IMR-90 (cell line): ENCODE results near the gene TKTL2. TPM values are rescaled to one million over a fixed set of nuclear protein-coding genes. Genes with fewer than 3 reads are reported as not detected.

Source experiments
- ATAC-seq: fragments of 200-7000 bp; cut with Tn5 transposase; 2 replicates; pipeline ENCODE4 v1.9.1; 2020; ENCODE audit warnings: low read depth, mild to moderate bottlenecking, moderate library complexity
- BruUV-seq: library from RNA; stranded (reverse); fragments of 400-500 nt; replicated peaks from 2 replicates; lab custom pipeline; 2021; lab: Mats Ljungman, UMichigan
- CTCF ChIA-PET: fragments of 300-600 bp; formaldehyde crosslinking; extraction: SDS; loops from one replicate; lab custom pipeline; 2021; ENCODE audit warnings: antibody characterized with exemption; lab: Yijun Ruan, JAX
- POLR2A ChIA-PET: fragments of 300-600 bp; sonication (Branson Sonifier 250); formaldehyde crosslinking; loops from one replicate; lab custom pipeline; 2022; ENCODE audit warnings: antibody characterized with exemption; ENCODE audit not compliant: unreplicated experiment; lab: Charles Lee
- DNase-seq: peaks from one replicate; pipeline ENCODE4 v3.0.0; 2013
- H2AFZ ChIP-seq: replicated peaks from 2 replicates; pipeline ENCODE3; 2013; ENCODE audit warnings: low read length, mild to moderate bottlenecking; ENCODE audit not compliant: poor library complexity
- H2AK5ac ChIP-seq: 2 replicates; pipeline ENCODE4 v1.6.1; 2013; ENCODE audit warnings: low read depth, low read length, inconsistent platforms
- H2AK9ac ChIP-seq: replicated peaks from 2 replicates; pipeline ENCODE3; 2013; ENCODE audit warnings: mild to moderate bottlenecking, low read depth, low read length, moderate library complexity; ENCODE audit not compliant: poor library complexity
- H2BK120ac ChIP-seq: 2 replicates; pipeline ENCODE4 v1.6.1; 2013; ENCODE audit warnings: low read depth, low read length, inconsistent platforms
- H2BK15ac ChIP-seq: 3 replicates; pipeline ENCODE4 v1.6.1; 2013; ENCODE audit warnings: low read depth, low read length, inconsistent platforms
- H2BK20ac ChIP-seq: 2 replicates; pipeline ENCODE4 v1.6.1; 2013; ENCODE audit warnings: low read depth, mild to moderate bottlenecking, inconsistent platforms, low read length, moderate library complexity
- H2BK5ac ChIP-seq: 2 replicates; pipeline ENCODE4 v1.6.1; 2013; ENCODE audit warnings: mild to moderate bottlenecking, low read depth, low read length, inconsistent platforms; ENCODE audit not compliant: poor library complexity, severe bottlenecking
- H3K14ac ChIP-seq: replicated peaks from 2 replicates; pipeline ENCODE4 v1.6.1; 2013; ENCODE audit warnings: low read depth, low read length, inconsistent platforms
- H3K18ac ChIP-seq: 2 replicates; pipeline ENCODE4 v1.6.1; 2013; ENCODE audit warnings: low read depth, low read length, control low read depth
- H3K23ac ChIP-seq: 2 replicates; pipeline ENCODE4 v1.6.1; 2013; ENCODE audit warnings: low read depth, low read length, inconsistent platforms
- H3K27ac ChIP-seq: 2 replicates; pipeline ENCODE4 v1.5.1; 2013; ENCODE audit warnings: mild to moderate bottlenecking, control low read depth, low read length; ENCODE audit not compliant: insufficient read depth
- H3K27me3 ChIP-seq: 2 replicates; pipeline ENCODE4 v1.6.1; 2013; ENCODE audit warnings: low read length; ENCODE audit not compliant: control insufficient read depth, insufficient read depth
- H3K36me3 ChIP-seq: 2 replicates; pipeline ENCODE4 v1.6.1; 2013; ENCODE audit warnings: low read length, mixed read lengths; ENCODE audit not compliant: control insufficient read depth, insufficient read depth
- H3K4ac ChIP-seq: 2 replicates; pipeline ENCODE4 v1.6.1; 2013; ENCODE audit warnings: low read depth, low read length, inconsistent platforms
- H3K4me1 ChIP-seq: 2 replicates; pipeline ENCODE4 v1.6.1; 2013; ENCODE audit warnings: low read length, mixed read lengths; ENCODE audit not compliant: control insufficient read depth, insufficient read depth
- H3K4me2 ChIP-seq: 2 replicates; pipeline ENCODE4 v1.6.1; 2013; ENCODE audit warnings: low read depth, mild to moderate bottlenecking, control low read depth, low read length, moderate library complexity
- H3K4me3 ChIP-seq: 2 replicates; pipeline ENCODE4 v1.5.1; 2013; ENCODE audit warnings: low read depth, mild to moderate bottlenecking, control low read depth, low read length, moderate library complexity; ENCODE audit not compliant: insufficient read depth
- H3K56ac ChIP-seq: 2 replicates; pipeline ENCODE4 v1.6.1; 2013; ENCODE audit warnings: low read length, inconsistent platforms; ENCODE audit not compliant: insufficient read depth; ENCODE audit errors: extremely low read depth
- H3K79me1 ChIP-seq, 2 experiments: 2 replicates each; pipeline ENCODE4 v1.6.1; 2013; ENCODE audit warnings: low read length in 2 of 2, inconsistent platforms in 1 of 2, low read depth in 1 of 2
- H3K9ac ChIP-seq: 2 replicates; pipeline ENCODE4 v1.6.1; 2013; ENCODE audit warnings: low read depth, low read length, control low read depth
- H3K9me1 ChIP-seq: 2 replicates; pipeline ENCODE4 v1.6.1; 2013; ENCODE audit warnings: low read length, inconsistent platforms; ENCODE audit not compliant: insufficient read depth
- H3K9me3 ChIP-seq: 2 replicates; pipeline ENCODE4 v1.6.1; 2013; ENCODE audit warnings: low read length; ENCODE audit not compliant: control insufficient read depth, insufficient read depth
- H4K20me1 ChIP-seq: 2 replicates; pipeline ENCODE4 v1.6.1; 2013; ENCODE audit warnings: low read length, inconsistent platforms; ENCODE audit not compliant: insufficient read depth
- H4K5ac ChIP-seq: 2 replicates; pipeline ENCODE4 v1.6.1; 2013; ENCODE audit warnings: mild to moderate bottlenecking, low read depth, low read length, control low read depth
- H4K8ac ChIP-seq, 2 experiments: 2 replicates each; pipeline ENCODE4 v1.6.1; 2013; ENCODE audit warnings: low read depth in 2 of 2, low read length in 2 of 2, control low read depth in 1 of 2, inconsistent platforms in 1 of 2
- H4K91ac ChIP-seq: 2 replicates; pipeline ENCODE4 v1.6.1; 2013; ENCODE audit warnings: low read depth, low read length, inconsistent platforms; ENCODE audit not compliant: insufficient read depth
- BHLHE40 ChIP-seq: fragments of 150-350 bp; IDR thresholded peaks from 2 replicates; pipeline ENCODE4 v1.6.1; 2016; ENCODE audit warnings: mild to moderate bottlenecking, low read depth, low read length
- CEBPB ChIP-seq: IDR thresholded peaks from 2 replicates; pipeline ENCODE4 v1.6.1; 2012; ENCODE audit warnings: low read depth, low read length, improper control_type of control experiment
- CHD1 ChIP-seq: IDR thresholded peaks from 2 replicates; pipeline ENCODE4 v1.6.1; 2012; ENCODE audit warnings: low read depth, low read length, improper control_type of control experiment
- FOS ChIP-seq: fragments of 150-350 bp; IDR thresholded peaks from 2 replicates; pipeline ENCODE4 v1.6.1; 2016; ENCODE audit warnings: low read depth, low read length
- MAZ ChIP-seq: IDR thresholded peaks from 2 replicates; pipeline ENCODE4 v1.6.1; 2012; ENCODE audit warnings: low read depth, mild to moderate bottlenecking, low read length, improper control_type of control experiment, moderate library complexity, borderline replicate concordance
- MXI1 ChIP-seq: IDR thresholded peaks from 2 replicates; pipeline ENCODE4 v1.6.1; 2012; ENCODE audit warnings: low read depth, mild to moderate bottlenecking, low read length, moderate library complexity, borderline replicate concordance
- NFE2L2 ChIP-seq: fragments of 150-350 bp; IDR thresholded peaks from 2 replicates; pipeline ENCODE4 v1.6.1; 2016; ENCODE audit warnings: low read depth, mild to moderate bottlenecking, low read length
- POLR2A ChIP-seq: IDR thresholded peaks from 2 replicates; pipeline ENCODE4 v1.6.1; 2012; ENCODE audit warnings: mild to moderate bottlenecking, low read depth, low read length
- RAD21 ChIP-seq: IDR thresholded peaks from 2 replicates; pipeline ENCODE4 v1.6.1; 2012; ENCODE audit warnings: low read length, improper control_type of control experiment
- RCOR1 ChIP-seq: IDR thresholded peaks from 2 replicates; pipeline ENCODE4 v1.6.1; 2012; ENCODE audit warnings: mild to moderate bottlenecking, low read length, improper control_type of control experiment; ENCODE audit not compliant: insufficient replicate concordance
- RFX5 ChIP-seq: IDR thresholded peaks from 2 replicates; pipeline ENCODE4 v1.8.0; 2012; ENCODE audit warnings: low read depth, mild to moderate bottlenecking, low read length, moderate library complexity
- USF2 ChIP-seq: fragments of 150-350 bp; IDR thresholded peaks from 2 replicates; pipeline ENCODE4 v1.6.1; 2017; ENCODE audit warnings: mild to moderate bottlenecking, antibody characterized with exemption, low read length, low read depth
- WGBS, 2 experiments: methylation state at CpG; one replicate each; pipeline versions ENCODE4 v1.1.5 to v1.1.7; 2013; ENCODE audit warnings: missing lambda C conversion rate in 2 of 2; ENCODE audit not compliant: insufficient read length in 1 of 2; ENCODE audit errors: extremely low coverage in 2 of 2; 5-methylcytosine and 5-hydroxymethylcytosine counted together
- dilution Hi-C: fragments of 300-500 bp; cut with HindIII; formaldehyde crosslinking; loops from one replicate; pipeline ENCODE4 v1.14.3; 2018; ENCODE audit warnings: low sequenced_read_pairs; ENCODE audit not compliant: unreplicated experiment
- in situ Hi-C: fragments of 300-500 bp; cut with MboI; formaldehyde crosslinking; loops from 3 replicates; pipeline ENCODE4 v1.14.3; 2019; ENCODE audit warnings: low sequenced_read_pairs, inconsistent platforms, mixed read lengths
- intact Hi-C: fragments of 100-400 bp; cut with micrococcal nuclease; formaldehyde crosslinking; loops from 2 replicates; pipeline ENCODE4 v1.10.0; 2022
- polyA plus RNA-seq, 3 experiments: library from polyadenylated mRNA; depleted of rRNA; stranded (reverse); fragments of >200 nt; gene quantifications; 2 replicates each; pipeline ENCODE4 v1.2.3, GENCODE V29; 2012; ENCODE audit warnings: low replicate concordance in 1 of 3
- total RNA-seq: library from RNA; depleted of rRNA; stranded (reverse); fragments of >200 nt; gene quantifications from 2 replicates; pipeline ENCODE4 v1.2.3, GENCODE V29; 2012
- TF ChIP-seq, protein P1 (sequence below): conservative IDR thresholded peaks from 2 replicates; pipeline ENCODE4 v1.5.1; 2012; ENCODE audit warnings: mild to moderate bottlenecking, low read depth, low read length, improper control_type of control experiment

TKTL2 gene
- total and polyA plus RNA-seq, 2 of the 4 experiments (the other 2 are of a cell fraction) = not detected

- Histone ChIP-seq H2AK5ac (no peak overlapping the region), H3K4me1 (no peaks in the 10 kb centered on the region), H3K4me2 (no peak overlapping the region), H3K23ac (no peak overlapping the region), H3K18ac (no peak overlapping the region), H4K20me1 (no peaks in the 10 kb centered on the region), H3K79me1 (no peaks in the 10 kb centered on the region), H3K4me3 (no peak overlapping the region), H2BK5ac (no peak overlapping the region), H2BK120ac (no peak overlapping the region), H3K27me3 (no peaks in the 10 kb centered on the region), H2BK15ac (no peak overlapping the region), H2BK20ac (no peak overlapping the region), H3K27ac (no peak overlapping the region), H4K8ac (no peak overlapping the region), H3K4ac (no peak overlapping the region), H3K9ac (no peak overlapping the region), H3K56ac (no peak overlapping the region), H3K9me3 (no peaks in the 10 kb centered on the region), H3K14ac (no peak overlapping the region), H4K5ac (no peak overlapping the region), H4K91ac (no peak overlapping the region), H2AK9ac (no peak overlapping the region), H3K36me3 (no peaks in the 10 kb centered on the region), H2AFZ (no peak overlapping the region), H3K9me1 (no peaks in the 10 kb centered on the region)
- TF ChIP-seq NFE2L2 (no peak), CEBPB (no peak), MXI1 (no peak), BHLHE40 (no peak), FOS (no peak), RCOR1 (no peak), CHD1 (no peak), POLR2A (no peak), RAD21 (no peak), USF2 (no peak), RFX5 (no peak), MAZ (no peak)
- TF ChIP-seq, protein P1, sequence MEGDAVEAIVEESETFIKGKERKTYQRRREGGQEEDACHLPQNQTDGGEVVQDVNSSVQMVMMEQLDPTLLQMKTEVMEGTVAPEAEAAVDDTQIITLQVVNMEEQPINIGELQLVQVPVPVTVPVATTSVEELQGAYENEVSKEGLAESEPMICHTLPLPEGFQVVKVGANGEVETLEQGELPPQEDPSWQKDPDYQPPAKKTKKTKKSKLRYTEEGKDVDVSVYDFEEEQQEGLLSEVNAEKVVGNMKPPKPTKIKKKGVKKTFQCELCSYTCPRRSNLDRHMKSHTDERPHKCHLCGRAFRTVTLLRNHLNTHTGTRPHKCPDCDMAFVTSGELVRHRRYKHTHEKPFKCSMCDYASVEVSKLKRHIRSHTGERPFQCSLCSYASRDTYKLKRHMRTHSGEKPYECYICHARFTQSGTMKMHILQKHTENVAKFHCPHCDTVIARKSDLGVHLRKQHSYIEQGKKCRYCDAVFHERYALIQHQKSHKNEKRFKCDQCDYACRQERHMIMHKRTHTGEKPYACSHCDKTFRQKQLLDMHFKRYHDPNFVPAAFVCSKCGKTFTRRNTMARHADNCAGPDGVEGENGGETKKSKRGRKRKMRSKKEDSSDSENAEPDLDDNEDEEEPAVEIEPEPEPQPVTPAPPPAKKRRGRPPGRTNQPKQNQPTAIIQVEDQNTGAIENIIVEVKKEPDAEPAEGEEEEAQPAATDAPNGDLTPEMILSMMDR = no peak
- no CpG with 5 or more reads among the region's 1 CpG for WGBS, 2 experiments
- BruUV-seq = no TSS peak
- CTCF ChIA-PET = no interaction called here
- no peak for ATAC-seq
- no peak for DNase-seq
- in situ Hi-C loops = no loop called here
- dilution Hi-C loops = no loop called here
- intact Hi-C loops = no loop called here
- POLR2A ChIA-PET = no interaction called here
Observed at GRCh38 chr4:163447481-163447880, 26.1 kb downstream of the TKTL2 start.
